Measurements from ENCODE around the gene B4GALT1.
"Not testable (repeated sequence)": the region's sequence is repeated elsewhere in the genome, so short reads cannot be mapped to it uniquely, and the experiment has no call there.

The B4GALT1 gene

DNA sequence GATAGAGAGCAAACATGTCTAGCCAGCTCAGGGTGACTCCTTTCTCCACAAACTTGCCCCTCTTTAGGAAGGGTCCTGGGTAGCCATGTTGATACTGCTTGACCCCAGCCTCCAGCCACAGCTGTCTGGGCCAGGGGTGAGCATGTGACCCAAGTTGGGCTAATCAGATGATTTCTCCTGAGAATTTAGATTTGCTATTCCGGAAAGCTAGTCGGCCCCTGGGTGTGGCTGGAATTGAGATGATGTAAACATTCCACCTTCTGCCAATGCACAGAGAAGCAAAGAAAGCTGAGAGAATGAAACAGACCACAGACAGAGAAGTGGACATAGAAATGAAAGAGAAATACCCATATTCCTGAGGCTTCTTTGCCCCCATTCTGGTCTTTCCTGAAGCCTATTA is 17.8 kb upstream of the B4GALT1 start:
- no peak for DNase-seq

DNA sequence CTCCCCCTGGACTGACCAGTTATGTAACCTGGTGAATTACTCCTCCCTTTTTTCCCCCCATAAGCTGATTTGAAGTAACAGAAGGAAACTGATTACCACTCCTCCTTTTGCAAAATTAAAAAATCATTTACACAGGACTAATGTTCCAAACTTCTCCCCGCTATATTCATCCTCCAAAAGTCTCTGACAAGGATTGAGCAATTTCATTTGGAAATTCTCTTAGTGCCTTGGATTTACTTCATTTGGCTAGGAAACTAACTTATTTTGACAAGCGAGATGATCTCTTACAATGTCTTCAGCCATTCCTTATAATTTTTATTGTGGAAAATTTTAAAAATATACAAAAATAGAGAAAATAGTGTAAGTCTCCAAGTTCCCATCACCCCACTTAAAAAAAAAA is 15.4 kb upstream of the B4GALT1 start:
- DNase-seq, result no peak

DNA sequence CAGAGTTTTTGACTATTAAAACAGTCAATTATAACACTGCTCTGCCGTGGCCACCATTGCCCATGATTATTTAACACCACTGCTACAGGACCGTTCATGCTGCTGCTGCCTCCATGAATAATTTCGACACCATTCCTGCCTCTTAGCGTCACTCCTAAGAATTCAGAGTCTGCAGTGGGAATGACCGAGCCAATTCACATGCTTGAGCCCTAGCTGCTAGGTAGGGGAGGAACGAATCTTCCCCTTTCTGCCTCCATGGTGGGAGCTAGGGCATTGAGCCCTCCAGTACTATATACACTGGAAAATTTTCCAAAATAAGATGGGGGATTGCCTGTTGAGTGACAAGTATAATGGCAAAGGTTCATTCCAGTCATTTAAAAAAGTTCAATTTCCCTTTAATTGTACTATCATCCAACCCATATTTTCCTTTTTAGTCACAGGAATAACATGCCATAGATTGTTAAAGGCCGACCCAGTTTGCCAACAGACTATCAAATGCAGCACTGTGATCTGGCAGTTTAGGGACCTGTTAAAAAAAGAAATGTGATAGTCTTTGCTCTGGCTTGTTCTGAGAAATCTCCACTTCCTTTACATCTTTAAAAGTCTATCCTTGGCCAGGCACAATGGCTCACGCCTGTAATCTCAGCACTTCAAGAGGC is 13.5 kb upstream of the B4GALT1 start:
- DNase-seq, result no peak

DNA sequence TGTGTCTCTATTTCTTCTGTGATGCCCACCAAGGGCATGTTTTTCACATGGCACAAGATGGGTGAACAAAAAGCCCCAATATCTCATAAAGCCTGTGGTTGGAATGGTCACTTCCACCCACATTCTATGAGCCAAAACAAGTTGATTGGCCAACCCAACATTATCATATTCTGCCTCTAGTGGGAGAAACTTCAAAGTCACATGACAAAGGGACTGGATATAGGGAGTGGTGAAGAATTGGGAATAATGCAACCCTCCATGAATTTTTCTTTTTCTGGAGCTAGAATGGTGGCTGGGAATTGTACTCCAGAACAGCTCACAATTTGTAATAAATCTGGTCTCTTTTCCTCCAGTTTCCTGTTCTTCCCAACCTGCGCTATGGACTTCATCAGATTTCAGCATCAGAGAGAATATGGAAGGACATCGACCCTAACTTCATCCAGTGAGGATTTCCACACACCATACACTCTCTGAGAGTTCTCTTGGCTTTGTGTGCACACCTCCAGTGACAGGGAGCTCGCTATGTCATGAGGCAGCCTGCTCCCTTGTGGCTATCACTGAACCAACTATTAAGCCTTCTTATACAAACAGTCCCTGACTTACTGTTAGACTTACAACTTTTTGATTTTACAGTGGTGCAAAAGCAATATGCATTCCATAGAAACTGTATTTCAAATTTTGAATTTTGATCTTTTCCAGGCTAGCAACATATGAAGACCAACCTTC is 12.0 kb upstream of the B4GALT1 start:
- no peak for DNase-seq

DNA sequence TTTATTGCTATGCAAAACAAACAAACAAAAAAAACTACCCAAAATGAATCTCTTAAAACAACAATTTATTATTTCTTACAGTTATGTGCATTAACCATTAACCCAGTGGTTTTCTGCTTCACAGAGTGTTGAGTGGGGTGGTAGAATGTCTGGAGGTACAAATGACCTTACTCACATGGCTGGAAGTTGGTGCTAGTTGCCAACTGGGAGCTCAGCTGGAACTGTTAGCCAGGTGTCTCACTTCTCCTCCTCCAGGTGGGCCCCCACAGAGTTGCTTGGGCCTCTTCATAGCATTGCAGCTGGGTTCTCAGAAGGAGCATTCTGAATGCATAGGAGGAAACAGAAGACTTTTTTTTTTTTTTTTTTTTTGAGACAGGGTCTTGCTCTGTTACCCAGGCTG is 10.5 kb upstream of the B4GALT1 start:
- no peak for DNase-seq

DNA sequence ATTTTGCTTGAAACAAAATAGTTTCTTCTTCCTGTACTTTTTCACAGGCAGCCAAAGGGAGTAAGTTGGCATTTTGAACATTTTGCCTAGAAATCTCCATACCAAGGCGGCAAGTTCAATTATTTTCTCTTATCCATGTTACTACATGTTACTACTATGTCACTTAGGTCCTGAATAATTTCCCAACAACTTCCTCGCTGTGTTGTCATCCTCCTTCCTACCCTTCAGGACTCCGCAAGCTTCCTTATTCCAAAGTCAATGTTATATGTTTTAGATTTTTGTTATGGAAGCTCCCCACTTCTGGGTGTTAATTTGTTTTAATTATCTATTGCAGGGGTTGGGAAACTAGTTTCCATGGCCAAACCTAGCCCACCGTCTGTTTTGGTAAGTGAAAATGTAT is 9.9 kb upstream of the B4GALT1 start:
- DNase-seq, result no peak

DNA sequence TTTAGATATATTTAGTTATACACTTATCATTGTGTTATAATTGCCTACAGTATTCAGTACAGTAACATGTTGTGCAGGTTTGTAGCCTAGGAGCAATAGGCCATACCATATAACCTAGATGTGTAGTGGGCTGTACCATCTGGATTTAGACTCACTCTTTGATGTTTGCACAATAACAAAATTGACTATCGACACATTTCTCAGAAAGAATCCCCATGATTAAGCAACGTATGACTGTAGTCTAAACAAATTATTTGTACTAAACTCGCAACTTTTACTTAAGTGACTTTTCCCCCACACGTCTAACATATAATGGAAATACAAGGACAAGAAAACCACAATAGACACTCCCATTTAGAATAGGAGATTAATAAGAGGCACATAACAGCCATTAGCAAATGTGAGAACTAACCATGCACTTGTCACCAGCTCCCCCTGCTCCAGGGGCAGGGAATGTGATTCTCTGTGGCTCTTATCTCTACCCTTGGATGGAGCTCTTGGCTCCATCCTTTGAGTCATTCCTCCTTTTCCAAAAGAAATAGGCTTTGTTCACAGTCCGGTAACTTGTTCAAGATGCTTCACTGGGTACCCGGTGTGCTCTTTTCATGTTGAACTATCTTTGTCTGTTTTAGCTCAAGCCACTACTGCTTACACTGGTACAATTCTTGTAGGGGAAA is 8.7 kb upstream of the B4GALT1 start:
- DNase-seq, result no peak

DNA sequence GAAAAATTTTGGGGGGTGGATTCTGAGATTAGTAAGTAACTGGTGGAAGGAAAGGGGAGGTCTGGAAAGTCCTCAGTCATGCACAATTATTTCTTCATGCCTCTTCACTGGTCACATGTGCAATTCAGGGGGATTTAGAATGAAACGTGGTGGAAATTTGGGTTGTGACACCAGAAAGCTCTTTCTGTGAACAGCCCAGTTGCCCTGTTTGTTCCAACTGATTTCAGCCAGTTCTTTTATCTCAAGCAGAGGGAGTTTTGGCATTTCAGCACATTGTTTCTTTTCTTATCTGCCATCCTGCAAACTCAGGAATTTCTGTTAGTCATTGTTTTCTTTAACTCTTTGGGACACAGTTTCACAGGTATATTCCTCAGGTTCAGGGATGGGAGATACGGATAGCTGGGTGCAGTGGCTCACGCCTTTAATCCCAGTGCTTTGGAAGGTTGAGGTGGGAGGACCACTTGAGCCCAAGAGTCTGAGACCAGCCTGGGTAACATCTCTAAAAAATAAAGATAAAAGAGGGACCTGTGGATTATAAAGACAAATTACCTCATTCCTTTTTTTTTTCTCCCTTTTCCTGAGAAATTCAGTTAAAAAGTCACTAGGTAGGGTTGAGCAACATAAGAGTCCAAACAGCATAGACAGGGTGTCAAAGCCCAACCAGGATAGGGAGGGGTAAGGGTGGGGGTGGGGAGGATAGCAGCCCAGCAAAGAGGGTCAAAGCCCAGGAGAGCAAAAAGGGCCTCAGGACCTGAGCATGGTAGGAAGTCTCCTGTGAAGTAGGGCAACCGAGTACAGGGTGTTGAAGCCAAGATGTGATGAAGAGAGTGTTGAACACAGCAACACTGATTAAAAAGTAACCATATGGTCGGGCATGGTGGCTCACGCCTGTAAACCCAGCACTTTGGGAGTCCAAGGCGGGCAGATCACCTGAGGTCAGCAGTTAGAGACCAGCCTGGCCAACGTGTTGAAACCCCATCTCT is 5.4 kb upstream of the B4GALT1 start:
- no peak for DNase-seq

DNA sequence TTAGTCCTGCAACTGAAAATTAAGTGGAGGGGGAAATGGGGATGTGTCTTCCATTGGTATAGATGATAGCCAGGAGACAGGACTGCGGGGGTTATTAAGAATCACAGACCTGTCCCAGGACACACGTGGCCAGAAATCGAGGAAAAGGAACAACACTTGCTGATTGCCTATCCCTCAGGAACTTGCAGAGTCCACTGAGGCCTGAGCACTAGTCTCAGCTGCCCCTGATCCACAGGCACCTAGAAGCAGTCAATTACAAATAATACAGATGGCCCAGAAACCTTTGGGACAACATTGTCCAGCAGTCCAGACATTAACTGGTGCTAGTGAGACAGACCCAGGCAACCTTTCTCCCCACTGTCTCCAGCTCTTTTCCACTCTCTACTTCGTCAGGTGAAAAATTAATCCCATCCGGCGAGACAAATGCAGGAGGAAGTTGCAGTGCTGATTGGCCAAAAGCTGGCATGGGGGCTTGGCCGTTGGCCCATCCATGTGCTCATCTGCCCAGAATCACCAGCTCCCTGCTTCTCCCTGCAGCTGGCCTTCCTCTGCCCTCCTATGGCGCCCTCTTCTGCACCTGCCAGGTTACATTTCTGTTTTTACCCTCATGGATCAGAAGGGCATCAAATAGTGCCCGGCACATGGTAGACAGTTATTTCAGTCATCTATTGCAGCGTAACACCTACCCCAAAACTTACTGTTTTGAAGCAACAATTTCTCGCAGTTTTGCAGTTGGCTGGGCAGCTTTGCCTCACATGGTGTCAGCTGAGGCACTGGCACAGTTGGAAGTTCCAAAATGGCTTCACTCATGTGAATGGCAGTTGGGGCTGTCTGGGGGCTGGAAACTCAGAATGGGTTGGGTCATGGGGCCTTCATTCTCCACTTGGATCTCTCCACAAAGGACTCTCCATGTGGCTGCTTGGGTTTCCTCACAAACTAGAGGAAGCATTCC is 3.6 kb upstream of the B4GALT1 start:
- no peak for DNase-seq

DNA sequence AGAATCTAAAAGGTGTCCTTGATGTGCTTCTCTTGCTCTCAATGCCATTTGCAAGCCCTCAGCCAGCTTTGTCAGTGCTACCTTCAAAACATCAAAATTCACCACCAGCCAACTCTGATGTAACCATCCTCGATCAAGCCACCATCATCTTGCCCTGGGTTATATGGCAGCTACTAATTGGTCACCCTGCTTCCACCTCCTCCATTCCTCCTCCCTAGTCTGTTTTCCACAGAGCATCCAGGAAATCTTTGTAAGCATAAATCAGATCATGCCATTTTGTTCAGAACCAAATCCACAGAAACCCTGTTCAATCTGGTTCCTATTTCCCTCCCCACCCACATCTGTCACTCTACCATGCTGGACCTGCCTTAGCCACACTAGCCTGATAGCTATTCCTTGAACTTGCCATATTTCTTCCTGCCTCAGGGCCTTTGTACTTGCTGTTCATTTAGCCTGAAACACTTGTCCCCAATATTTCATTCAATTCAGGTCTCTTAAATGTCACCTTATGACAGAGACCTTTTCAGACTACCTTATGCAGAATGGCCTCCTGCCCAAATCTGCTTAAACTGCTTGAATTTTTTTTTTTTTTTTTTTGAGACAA is 1.9 kb upstream of the B4GALT1 start:
- no peak for DNase-seq

DNA sequence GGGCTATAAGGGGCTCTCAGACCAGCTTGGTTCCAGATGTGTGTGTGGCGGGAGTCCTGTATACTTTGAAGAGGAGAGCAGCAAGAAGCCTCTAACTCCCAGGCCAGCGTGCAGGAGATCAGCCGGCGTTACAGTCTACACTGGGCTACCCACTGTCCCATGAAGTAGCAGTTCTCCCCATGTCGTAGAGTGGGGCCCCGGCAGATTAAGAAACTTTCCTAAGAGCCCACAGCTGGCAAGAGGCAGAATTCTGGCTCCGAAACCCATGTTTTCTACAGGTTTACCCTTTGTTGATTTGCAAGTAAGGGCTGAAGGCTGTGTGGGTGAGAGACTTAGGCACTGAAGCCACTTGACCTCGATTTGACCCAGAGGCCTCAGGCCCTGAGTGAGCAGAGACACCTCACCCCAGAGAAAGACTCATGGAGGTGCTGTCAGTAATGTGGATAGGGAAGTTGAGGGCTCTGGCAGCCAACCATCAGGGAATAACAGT is 881 bp upstream of the B4GALT1 start:
- DNase-seq, result no peak

DNA sequence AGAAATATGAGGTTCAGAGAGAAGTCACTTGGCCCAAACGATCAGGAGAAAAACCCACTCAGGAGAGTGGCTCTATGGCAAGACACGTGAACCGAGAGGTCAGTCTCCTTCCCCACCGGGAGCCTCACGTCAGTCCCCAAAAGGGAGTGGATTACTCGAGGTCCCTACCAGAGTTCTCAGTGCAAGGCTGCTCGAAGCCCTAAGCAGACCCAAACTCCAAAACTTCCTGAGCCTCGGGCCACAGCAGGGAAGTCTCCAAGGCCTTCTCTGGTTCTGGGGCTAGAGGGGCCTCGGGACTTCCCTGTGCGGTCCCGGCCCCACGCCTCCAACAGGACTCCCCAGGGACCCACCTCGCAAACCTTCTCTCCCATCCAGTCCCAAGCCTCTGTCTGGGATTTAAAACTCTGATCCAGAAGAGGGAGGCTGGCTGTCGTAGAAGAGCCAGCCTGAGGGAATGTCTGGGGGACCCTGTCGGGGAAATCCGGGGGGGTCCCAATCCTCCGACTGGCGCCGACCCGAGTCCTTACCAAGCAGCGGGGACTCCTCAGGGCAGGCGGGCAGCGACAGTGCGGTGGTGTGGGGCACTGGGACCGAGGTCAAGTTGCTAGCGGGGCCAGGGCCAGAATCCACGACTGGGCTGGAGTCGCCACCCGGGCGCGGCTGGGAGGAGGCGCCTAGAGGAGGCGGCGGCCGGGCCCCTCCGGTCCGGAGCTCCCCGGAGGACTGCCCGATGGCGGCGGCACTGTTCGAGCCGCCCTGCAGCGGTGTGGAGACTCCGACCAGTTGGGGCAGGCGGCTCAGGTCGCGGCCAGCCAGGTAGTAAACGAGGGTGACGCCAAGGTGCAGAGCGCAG is 679 bp downstream of the B4GALT1 start:
- no peak for DNase-seq

DNA sequence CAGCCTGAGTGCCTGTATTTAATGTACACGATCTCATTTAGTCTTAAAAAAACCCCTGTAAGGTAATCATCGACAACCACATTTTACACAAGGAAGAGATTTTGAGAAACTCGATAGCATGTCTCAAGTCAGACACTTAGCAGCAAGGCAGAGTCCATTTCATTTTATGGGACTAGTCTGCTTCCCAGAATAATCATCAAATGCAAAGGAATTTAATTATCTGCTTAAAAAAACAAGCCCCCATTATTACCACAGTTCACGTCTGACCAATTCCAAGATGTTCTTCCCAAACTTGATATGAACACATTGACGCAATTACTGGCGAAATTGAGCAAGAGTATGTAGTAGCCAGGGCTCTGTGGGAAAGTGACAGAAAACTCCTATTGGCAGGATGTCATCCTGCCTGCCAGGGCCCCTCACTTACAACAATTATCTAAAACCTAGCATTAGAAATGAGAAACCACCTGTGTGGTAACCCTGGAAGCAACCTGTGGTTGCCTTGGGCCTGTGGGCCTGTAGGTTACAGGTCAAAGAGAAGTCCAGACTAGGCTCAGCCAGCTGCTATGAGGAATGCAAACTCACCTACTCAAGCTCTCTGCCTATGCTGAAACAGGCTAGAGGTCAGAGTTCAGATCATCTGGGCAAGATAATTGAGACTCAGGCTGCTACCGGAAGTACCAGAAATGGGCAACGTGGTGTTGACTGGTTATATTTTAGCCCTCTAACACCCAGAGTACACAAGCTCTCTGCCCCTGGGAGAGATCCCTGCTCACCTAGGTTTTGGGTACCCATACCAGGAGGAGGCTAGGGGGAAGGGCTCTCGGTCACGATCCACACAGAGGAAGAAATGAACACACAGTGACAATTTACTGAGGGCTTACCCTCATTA is 1.6 kb downstream of the B4GALT1 start:
- no peak for DNase-seq

DNA sequence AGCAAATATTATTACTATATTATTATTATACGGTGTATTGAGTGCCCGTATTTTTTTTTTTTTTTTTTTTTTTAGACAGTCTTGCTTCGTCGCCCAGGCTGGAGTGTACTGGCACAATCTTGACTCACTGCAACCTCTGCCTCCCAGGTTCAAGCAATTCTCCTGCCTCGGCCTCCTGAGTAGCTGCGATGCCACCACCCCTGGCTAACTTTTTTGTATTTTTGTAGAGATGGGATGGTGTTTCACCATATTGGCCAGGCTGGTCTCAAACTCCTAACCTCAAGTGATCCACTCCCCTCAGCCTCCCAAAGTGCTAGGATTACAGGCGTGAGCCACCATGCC is 2.2 kb downstream of the B4GALT1 start:
- DNase-seq, result not testable (repeated sequence)

DNA sequence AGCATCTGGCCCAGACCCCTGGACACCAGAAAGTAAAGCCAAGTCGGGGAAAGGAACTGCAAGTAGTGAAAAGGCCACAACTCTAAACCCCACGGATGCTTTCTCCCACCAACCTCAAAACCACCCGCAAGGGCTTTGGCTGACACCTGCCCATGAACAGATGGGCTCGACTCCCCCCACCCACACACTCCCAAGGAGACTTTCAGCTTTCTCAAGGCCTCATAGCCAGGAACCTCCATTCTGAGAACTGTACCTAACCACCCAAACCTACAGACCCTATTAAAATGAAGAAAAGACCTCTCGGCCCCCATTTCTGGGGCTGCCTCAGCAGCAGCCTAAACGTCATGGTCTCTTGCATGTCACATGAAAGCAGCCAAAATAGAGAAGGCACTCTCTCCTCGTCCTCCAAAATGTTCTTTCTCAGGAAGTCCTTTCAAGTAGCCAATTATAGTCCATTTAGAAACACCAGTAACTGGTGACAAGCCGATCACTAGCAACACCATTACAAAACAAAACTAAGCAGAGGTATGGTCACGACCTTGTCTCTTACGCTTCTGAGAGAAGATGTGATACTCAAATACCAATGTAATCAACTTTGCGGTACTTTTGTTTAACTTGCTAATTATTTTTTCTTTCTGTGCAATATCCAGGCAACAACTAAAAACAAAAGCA is 2.9 kb downstream of the B4GALT1 start:
- DNase-seq, result no peak

DNA sequence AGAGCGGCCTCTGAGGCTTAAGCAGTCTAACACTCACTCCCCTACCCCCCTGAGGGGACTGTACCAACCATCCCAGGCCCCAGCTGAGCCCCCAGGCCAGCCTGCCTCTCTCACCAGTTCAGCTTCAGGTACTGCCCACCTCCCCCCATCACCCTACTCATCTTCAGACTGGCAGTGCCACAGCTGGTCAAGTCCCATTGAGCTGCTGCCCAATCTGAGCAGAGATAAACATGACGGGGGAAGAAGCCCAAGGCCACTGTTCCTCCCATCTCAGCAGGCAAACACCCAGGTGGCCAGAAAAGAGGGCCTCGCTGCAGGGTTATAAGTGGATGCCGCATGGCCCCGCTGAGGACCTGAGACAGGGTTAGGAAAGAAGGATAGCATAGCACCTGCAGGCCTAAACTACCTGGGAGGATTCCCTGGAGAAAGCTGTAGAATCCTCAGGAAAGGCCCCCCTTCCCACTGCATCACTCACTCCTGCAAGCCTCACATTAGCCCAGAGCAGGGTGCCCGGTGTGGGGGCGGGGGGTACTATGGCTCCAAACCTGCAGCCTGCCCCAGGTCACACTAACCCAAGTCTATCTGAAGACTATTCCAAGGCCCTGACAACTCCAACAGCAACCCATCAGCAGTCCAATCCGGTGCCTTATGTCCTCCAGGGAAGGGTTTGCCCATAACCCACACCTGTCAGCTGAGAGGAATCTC is 3.6 kb downstream of the B4GALT1 start:
- DNase-seq, result no peak

DNA sequence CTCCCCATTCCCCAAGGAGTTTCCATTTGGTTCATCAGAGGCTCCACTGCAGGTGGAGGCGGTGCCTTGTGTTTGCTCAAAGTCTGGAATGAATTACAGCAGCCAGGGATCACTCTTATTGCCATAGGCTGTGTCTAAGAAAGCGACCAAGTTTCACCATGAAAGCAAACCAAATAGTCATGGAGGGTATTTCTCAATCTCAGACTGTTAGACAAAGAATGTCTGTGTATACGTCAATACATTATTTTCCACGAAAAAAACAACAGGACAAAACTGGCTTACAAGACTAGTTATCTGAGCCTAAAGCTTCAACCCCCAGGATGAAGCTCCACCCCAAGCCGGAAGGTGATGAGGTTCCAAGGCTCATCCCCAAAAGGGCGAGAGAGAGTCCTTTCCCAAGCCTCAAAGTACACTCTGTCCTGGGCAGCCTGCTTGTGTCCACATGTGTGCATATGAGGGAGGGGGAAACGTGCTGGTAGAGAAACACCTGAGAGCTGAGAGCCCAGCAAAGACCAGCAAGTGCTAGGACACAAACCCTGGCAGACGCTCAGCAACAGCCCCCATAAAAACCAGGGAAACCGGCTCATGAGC is 4.3 kb downstream of the B4GALT1 start:
- DNase-seq, result no peak

Measured in activated CD4-positive, alpha-beta T cell treated with anti-CD3 and anti-CD28 coated beads for 1 hour (primary cell).